ENCODE data around the gene HNRNPM.

GRCh38 chr19:8490395-8490760, 45.6 kb downstream of the HNRNPM start:
- no peak for TF ChIP-seq CTCF (conservative IDR thresholded peaks at IDR 0.05; ENCODE audit: low read length)
- no peak for TF ChIP-seq EZH2phosphoT487 (IDR thresholded peaks at IDR 0.05; ENCODE audit: borderline replicate concordance)
